Esophagus (tissue), 2 donors: ENCODE data around the gene NHSL1. TPM values are rescaled to one million over a fixed set of nuclear protein-coding genes. Genes with fewer than 3 reads are reported as not detected.
A peak's percentile ranks its signal among the peaks of the same experiment; 100 is the strongest.

ENCODE experiments used
- H3K27ac ChIP-seq, 2 donors: one replicate each; pipeline ENCODE4 v1.5.1; 2013; ENCODE audit warnings: low read depth in 2 of 2, mild to moderate bottlenecking in 2 of 2, inconsistent platforms in 1 of 2, low read length in 1 of 2, moderate library complexity in 1 of 2
- H3K27me3 ChIP-seq, 2 donors: one replicate each; pipeline ENCODE4 v1.6.1; 2013; ENCODE audit warnings: low read length in 2 of 2, control low read depth in 1 of 2, mild to moderate bottlenecking in 1 of 2; ENCODE audit not compliant: insufficient read depth in 2 of 2, control insufficient read depth in 1 of 2
- H3K36me3 ChIP-seq, 2 donors: one replicate each; pipeline ENCODE4 v1.6.1; 2013; ENCODE audit warnings: low read length in 1 of 2; ENCODE audit not compliant: control insufficient read depth in 2 of 2, insufficient read depth in 2 of 2
- H3K4me1 ChIP-seq, 2 donors: one replicate each; pipeline ENCODE4 v1.6.1; 2013; ENCODE audit warnings: low read length in 1 of 2; ENCODE audit not compliant: control insufficient read depth in 2 of 2, insufficient read depth in 2 of 2
- H3K4me3 ChIP-seq, 2 donors: one replicate each; pipeline ENCODE4 v1.5.1; 2013; ENCODE audit warnings: low read length in 2 of 2, mild to moderate bottlenecking in 2 of 2, low read depth in 1 of 2, moderate library complexity in 1 of 2
- H3K9me3 ChIP-seq, 2 donors: one replicate each; pipeline ENCODE4 v1.6.1; 2013; ENCODE audit warnings: mild to moderate bottlenecking in 2 of 2, low read depth in 1 of 2, low read length in 1 of 2, moderate library complexity in 1 of 2; ENCODE audit not compliant: control insufficient read depth in 2 of 2, insufficient read depth in 1 of 2
- WGBS, 2 donors: extraction: QIAGEN DNeasy Blood & Tissue Kit; methylation state at CpG; one replicate each; pipeline ENCODE4 v1.1.7; 2013; 5-methylcytosine and 5-hydroxymethylcytosine counted together
- polyA plus RNA-seq, 2 donors: library from polyadenylated mRNA; stranded (reverse); fragments of 200-250 nt; gene quantifications; one replicate each; pipeline ENCODE4 v1.2.3, GENCODE V29; 2013
- donor health status: healthy with polysubstance abuse.
- donor health status: Bipolar disorder and iron deficiency.

NHSL1 gene
- polyA plus RNA-seq, 2 donors, result 6.5 to 12.9 TPM

GRCh38 chr6:138514860-138515540 is 15.7 kb upstream of the NHSL1 start:
- 85 to 86% methylated on average over 9 of the region's 9 CpGs for WGBS, 2 donors

GRCh38 chr6:138512609-138513008 is 13.3 kb upstream of the NHSL1 start:
- Histone ChIP-seq H3K36me3 (no peaks in the 10 kb centered on the region), H3K9me3 (peaks cover 0 to 1% of the 10 kb centered on the region in 2 donors), H3K4me3 (no peak overlapping the region), H3K4me1 (no peaks in the 10 kb centered on the region), H3K27ac (no peak overlapping the region), H3K27me3 (no peaks in the 10 kb centered on the region)
- WGBS, 2 donors, result 83% methylated on average over 8 of the region's 8 CpGs

More at GRCh38 chr6:138514860-138515540, 15.7 kb upstream of the NHSL1 start:
- Histone ChIP-seq H3K4me1 (no peaks in the 10 kb centered on the region), H3K4me3 (no peak overlapping the region), H3K27ac (peak overlapping the region in 1 of 2 donors; percentile 9), H3K27me3 (no peaks in the 10 kb centered on the region), H3K36me3 (no peaks in the 10 kb centered on the region), H3K9me3 (peaks cover 0 to 4% of the 10 kb centered on the region in 2 donors)

GRCh38 chr6:138510093-138510492 is 10.8 kb upstream of the NHSL1 start:
- Histone ChIP-seq H3K4me1 (no peaks in the 10 kb centered on the region), H3K36me3 (no peaks in the 10 kb centered on the region), H3K9me3 (no peaks in the 10 kb centered on the region), H3K4me3 (no peak overlapping the region), H3K27me3 (no peaks in the 10 kb centered on the region), H3K27ac (no peak overlapping the region)
- 76 to 77% methylated on average over 3 of the region's 3 CpGs for WGBS, 2 donors

- no peak overlapping the region for H3K27ac ChIP-seq
- H3K27me3 ChIP-seq, result no peaks in the 10 kb centered on the region
- H3K9me3 ChIP-seq, result no peaks in the 10 kb centered on the region
- no peaks in the 10 kb centered on the region for H3K4me1 ChIP-seq
- H3K36me3 ChIP-seq, result no peaks in the 10 kb centered on the region
- 20 to 24% methylated on average over 6 of the region's 6 CpGs for WGBS, 2 donors
- no peak overlapping the region for H3K4me3 ChIP-seq
Measured at GRCh38 chr6:138509371-138509770, 10.1 kb upstream of the NHSL1 start.

GRCh38 chr6:138508676-138508988 is 9.3 kb upstream of the NHSL1 start:
- Histone ChIP-seq H3K4me1 (no peaks in the 10 kb centered on the region), H3K4me3 (no peak overlapping the region), H3K27ac (no peak overlapping the region)

GRCh38 chr6:138507977-138508675 is 8.8 kb upstream of the NHSL1 start:
- H3K9me3 ChIP-seq, result no peaks in the 10 kb centered on the region
- 64 to 75% methylated on average over 7 of the region's 7 CpGs for WGBS, 2 donors
- no peak overlapping the region for H3K27ac ChIP-seq
- no peaks in the 10 kb centered on the region for H3K27me3 ChIP-seq
- no peak overlapping the region for H3K4me3 ChIP-seq
- H3K4me1 ChIP-seq, result no peaks in the 10 kb centered on the region
- H3K36me3 ChIP-seq, result no peaks in the 10 kb centered on the region

More at GRCh38 chr6:138508676-138508988, 9.3 kb upstream of the NHSL1 start:
- Histone ChIP-seq H3K9me3 (no peaks in the 10 kb centered on the region), H3K27me3 (no peaks in the 10 kb centered on the region), H3K36me3 (no peaks in the 10 kb centered on the region)
- WGBS, 2 donors, result 94 to 96% methylated on average over 2 of the region's 2 CpGs

- H3K4me3 ChIP-seq, result no peak overlapping the region
- no peak overlapping the region for H3K27ac ChIP-seq
- no peaks in the 10 kb centered on the region for H3K36me3 ChIP-seq
- 89 to 91% methylated on average over 14 of the region's 14 CpGs for WGBS, 2 donors
- no peaks in the 10 kb centered on the region for H3K27me3 ChIP-seq
- H3K4me1 ChIP-seq, result no peaks in the 10 kb centered on the region
- H3K9me3 ChIP-seq, result no peaks in the 10 kb centered on the region
Measured at GRCh38 chr6:138504764-138505689, 5.7 kb upstream of the NHSL1 start.

GRCh38 chr6:138503881-138504680 is 4.8 kb upstream of the NHSL1 start:
- 73 to 85% methylated on average over 7 of the region's 7 CpGs for WGBS, 2 donors

GRCh38 chr6:138502546-138502945 is 3.3 kb upstream of the NHSL1 start:
- Histone ChIP-seq H3K27me3 (no peaks in the 10 kb centered on the region), H3K4me1 (no peaks in the 10 kb centered on the region), H3K36me3 (no peaks in the 10 kb centered on the region), H3K9me3 (no peaks in the 10 kb centered on the region), H3K4me3 (no peak overlapping the region), H3K27ac (no peak overlapping the region)
- WGBS, 2 donors, result 88 to 93% methylated on average over 3 of the region's 3 CpGs

More at GRCh38 chr6:138503881-138504680, 4.8 kb upstream of the NHSL1 start:
- no peaks in the 10 kb centered on the region for H3K4me1 ChIP-seq
- H3K9me3 ChIP-seq, result no peaks in the 10 kb centered on the region
- H3K36me3 ChIP-seq, result no peaks in the 10 kb centered on the region
- H3K27ac ChIP-seq, result no peak overlapping the region
- no peak overlapping the region for H3K4me3 ChIP-seq
- H3K27me3 ChIP-seq, result no peaks in the 10 kb centered on the region
